OCI-LY7 (cell line): ENCODE results near the gene EPS8L2. TPM values are rescaled to one million over a fixed set of nuclear protein-coding genes. Genes with fewer than 3 reads are reported as not detected.

Experiments used
- BruUV-seq: library from RNA; stranded (reverse); fragments of 400-500 nt; replicated peaks from 2 replicates; lab custom pipeline; 2021; lab: Mats Ljungman, UMichigan
- CTCF ChIA-PET: fragments of 300-600 bp; sonication (Branson Sonifier 250); formaldehyde crosslinking; loops from one replicate; lab custom pipeline; 2022; ENCODE audit warnings: antibody characterized with exemption; ENCODE audit not compliant: unreplicated experiment; lab: Charles Lee
- POLR2A ChIA-PET: fragments of 300-600 bp; sonication (Branson Sonifier 250); formaldehyde crosslinking; loops from one replicate; lab custom pipeline; 2022; ENCODE audit warnings: antibody characterized with exemption; lab: Charles Lee
- DNase-seq: peaks from one replicate; pipeline ENCODE4 v3.0.0-alpha.2; 2015; ENCODE audit warnings: low spot score
- H2AFZ ChIP-seq: fragments of 200-600 bp; sonication (generic), shearing (Covaris generic); 2 replicates; pipeline ENCODE4 v1.6.1; 2014; ENCODE audit warnings: mild to moderate bottlenecking, antibody characterized with exemption, low read length, moderate library complexity
- H3K27ac ChIP-seq: fragments of 200-600 bp; sonication (generic); 2 replicates; pipeline ENCODE4 v1.5.1; 2014; ENCODE audit warnings: mixed run types, low read depth, mild to moderate bottlenecking, moderate library complexity, low read length, inconsistent platforms; ENCODE audit not compliant: poor library complexity, severe bottlenecking
- H3K36me3 ChIP-seq: fragments of 200-600 bp; sonication (generic); 2 replicates; pipeline ENCODE4 v1.6.1; 2014; ENCODE audit warnings: mild to moderate bottlenecking, antibody characterized with exemption, low read length, moderate library complexity, mixed read lengths; ENCODE audit not compliant: insufficient read depth
- H3K4me1 ChIP-seq: fragments of 200-600 bp; sonication (generic); 2 replicates; pipeline ENCODE4 v1.5.1; 2014; ENCODE audit warnings: mild to moderate bottlenecking, low read length; ENCODE audit not compliant: insufficient read depth, poor library complexity, severe bottlenecking
- H3K4me2 ChIP-seq: fragments of 200-600 bp; sonication (generic); 2 replicates; pipeline ENCODE4 v1.6.1; 2014; ENCODE audit warnings: mild to moderate bottlenecking, low read length
- H3K4me3 ChIP-seq: fragments of 200-600 bp; sonication (generic); 2 replicates; pipeline ENCODE4 v1.5.1; 2014; ENCODE audit warnings: mild to moderate bottlenecking, low read depth, low read length; ENCODE audit not compliant: poor library complexity, severe bottlenecking
- H3K79me2 ChIP-seq: fragments of 200-600 bp; sonication (generic); 2 replicates; pipeline ENCODE4 v1.6.1; 2016; ENCODE audit warnings: low read depth, mild to moderate bottlenecking, low read length, moderate library complexity, mixed read lengths; ENCODE audit not compliant: insufficient read depth
- H3K9me2 ChIP-seq: fragments of 200-600 bp; sonication (generic); 2 replicates; pipeline ENCODE4 v1.6.1; 2016; ENCODE audit warnings: mild to moderate bottlenecking, low read length, mixed read lengths; ENCODE audit not compliant: insufficient read depth
- H3K9me3 ChIP-seq: fragments of 200-600 bp; sonication (generic); 2 replicates; pipeline ENCODE4 v1.6.1; 2014; ENCODE audit warnings: mild to moderate bottlenecking, mixed run types, low read length, mixed read lengths
- H4K20me1 ChIP-seq: fragments of 200-600 bp; sonication (generic); 2 replicates; pipeline ENCODE4 v1.6.1; 2014; ENCODE audit warnings: mild to moderate bottlenecking, antibody characterized with exemption, low read length, moderate library complexity, mixed read lengths; ENCODE audit not compliant: insufficient read depth
- CTCF ChIP-seq: fragments of 200-600 bp; sonication (generic); conservative IDR thresholded peaks from 2 replicates; pipeline ENCODE4 v1.5.1; 2014; ENCODE audit warnings: mild to moderate bottlenecking, antibody characterized with exemption, low read length, moderate library complexity, mixed read lengths
- EZH2phosphoT487 ChIP-seq: fragments of 200-600 bp; sonication (generic); IDR thresholded peaks from 2 replicates; pipeline ENCODE4 v1.6.1; 2018; ENCODE audit warnings: low read depth, borderline replicate concordance, mild to moderate bottlenecking, mixed run types, antibody characterized with exemption, low read length, moderate library complexity, mixed read lengths
- intact Hi-C: fragments of 100-400 bp; cut with micrococcal nuclease; formaldehyde crosslinking; loops from one replicate; pipeline ENCODE4 v1.10.0; 2022; ENCODE audit not compliant: unreplicated experiment
- total RNA-seq, 2 experiments: library from RNA; depleted of rRNA in 1 of 2; stranded (reverse); fragments of >200 nt in 1 of 2; shearing (Covaris generic) in 1 of 2; gene quantifications; 2 replicates each; pipeline ENCODE4 v1.2.3, GENCODE V29; 2014 to 2022

The EPS8L2 gene
- total RNA-seq, 2 experiments from 2014 or later: 3.8 to 7.1 TPM

- Histone ChIP-seq H3K27ac (no peak overlapping the region), H2AFZ (no peak overlapping the region), H3K9me2 (no peaks in the 10 kb centered on the region), H3K79me2 (no peaks in the 10 kb centered on the region), H3K36me3 (peaks cover 58% of the 10 kb centered on the region; the same call in 1 of the 2 replicates), H4K20me1 (no peaks in the 10 kb centered on the region), H3K4me3 (no peak overlapping the region), H3K4me2 (no peak overlapping the region), H3K4me1 (peaks cover 9% of the 10 kb centered on the region), H3K9me3 (no peaks in the 10 kb centered on the region)
- POLR2A ChIA-PET: no interaction called here
- TF ChIP-seq CTCF (no peak), EZH2phosphoT487 (no peak)
- BruUV-seq: no TSS peak
- intact Hi-C loops: no loop called here
- CTCF ChIA-PET: interaction anchor here (0.5 kb wide), 1 partner anchor 116 kb away, joined by 3 read pairs; no protein-coding TSS in a partner anchor
- no peak for DNase-seq
Measured at GRCh38 chr11:660281-660680, 45.8 kb upstream of the EPS8L2 start.

GRCh38 chr11:660681-661444, 45.2 kb upstream of the EPS8L2 start:
- H3K27ac ChIP-seq: no peak overlapping the region
- H3K79me2 ChIP-seq: no peaks in the 10 kb centered on the region
- peaks cover 61% of the 10 kb centered on the region; the same call in 1 of the 2 replicates for H3K36me3 ChIP-seq
- H3K4me2 ChIP-seq: no peak overlapping the region
- TF ChIP-seq CTCF: no peak
- no peak for TF ChIP-seq EZH2phosphoT487
- H3K4me1 ChIP-seq: peaks cover 9% of the 10 kb centered on the region
- intact Hi-C loops: no loop called here
- H2AFZ ChIP-seq: no peak overlapping the region
- CTCF ChIA-PET: interaction anchor here (0.5 kb wide), 1 partner anchor 116 kb away, joined by 3 read pairs; no protein-coding TSS in a partner anchor
- H3K9me3 ChIP-seq: no peaks in the 10 kb centered on the region
- H4K20me1 ChIP-seq: no peaks in the 10 kb centered on the region
- no TSS peak for BruUV-seq
- no peaks in the 10 kb centered on the region for H3K9me2 ChIP-seq
- POLR2A ChIA-PET: no interaction called here
- H3K4me3 ChIP-seq: no peak overlapping the region
- no peak for DNase-seq
